GM23338 (cell line): ENCODE measurements around the gene AFF1. TPM values are rescaled to one million over a fixed set of nuclear protein-coding genes. Genes with fewer than 3 reads are reported as not detected.

Source experiments
- ATAC-seq: fragments of 200-7000 bp; cut with Tn5 transposase; 3 replicates; pipeline ENCODE4 v1.9.1; 2020
- DNase-seq: peaks from one replicate; pipeline ENCODE4 v3.0.0-alpha.2; 2015; ENCODE audit warnings: low spot score
- H2AFZ ChIP-seq: fragments of 200-600 bp; sonication (generic); 2 replicates; pipeline ENCODE4 v1.8.0; 2016; ENCODE audit warnings: antibody characterized with exemption, mild to moderate bottlenecking, moderate library complexity
- H3F3A ChIP-seq: fragments of 200-600 bp; sonication (generic); replicated peaks from 2 replicates; pipeline ENCODE4 v1.8.0; 2017; ENCODE audit warnings: antibody characterized with exemption, mixed run types, low read depth
- H3K27ac ChIP-seq: fragments of 200-600 bp; sonication (generic); 2 replicates; pipeline ENCODE4 v1.6.1; 2016; ENCODE audit warnings: low read depth
- H3K27me3 ChIP-seq: fragments of 200-600 bp; sonication (generic); 2 replicates; pipeline ENCODE4 v1.8.0; 2016; ENCODE audit warnings: mild to moderate bottlenecking, mixed run types, moderate library complexity; ENCODE audit not compliant: insufficient read depth
- H3K36me3 ChIP-seq: fragments of 200-600 bp; sonication (generic); 2 replicates; pipeline ENCODE4 v1.8.0; 2016; ENCODE audit warnings: mild to moderate bottlenecking; ENCODE audit not compliant: insufficient read depth
- H3K4me1 ChIP-seq: fragments of 200-600 bp; sonication (generic); 2 replicates; pipeline ENCODE4 v1.8.0; 2016; ENCODE audit warnings: mild to moderate bottlenecking, moderate library complexity; ENCODE audit not compliant: insufficient read depth
- H3K4me2 ChIP-seq: fragments of 200-600 bp; sonication (generic); 2 replicates; pipeline ENCODE4 v1.7.1; 2017; ENCODE audit warnings: mixed run types
- H3K4me3 ChIP-seq: fragments of 200-600 bp; sonication (generic); 2 replicates; pipeline ENCODE4 v1.6.1; 2016; ENCODE audit warnings: mixed run types
- H3K79me2 ChIP-seq: fragments of 200-600 bp; sonication (generic); replicated peaks from 2 replicates; pipeline ENCODE4 v1.8.0; 2017; ENCODE audit warnings: mild to moderate bottlenecking; ENCODE audit not compliant: insufficient read depth
- H3K9me2 ChIP-seq: fragments of 200-600 bp; sonication (generic); 2 replicates; pipeline ENCODE4 v1.8.0; 2017; ENCODE audit not compliant: insufficient read depth
- H4K20me1 ChIP-seq: fragments of 200-600 bp; sonication (generic); replicated peaks from 2 replicates; pipeline ENCODE4 v1.8.0; 2017; ENCODE audit warnings: mild to moderate bottlenecking; ENCODE audit not compliant: insufficient read depth
- H3K27ac Mint-ChIP-seq: 2 replicates; pipeline ENCODE4 v1.8.0; 2020; ENCODE audit warnings: inconsistent platforms, mild to moderate bottlenecking, moderate library complexity, mixed read lengths
- H3K27me3 Mint-ChIP-seq: 3 replicates; pipeline ENCODE4 v1.8.0; 2022; ENCODE audit warnings: low read depth, mild to moderate bottlenecking, moderate library complexity, mixed read lengths, inconsistent platforms; ENCODE audit not compliant: insufficient read depth, poor library complexity
- H3K36me3 Mint-ChIP-seq: 3 replicates; pipeline ENCODE4 v1.8.0; 2021; ENCODE audit warnings: low read depth, mild to moderate bottlenecking, inconsistent platforms, moderate library complexity, mixed read lengths
- H3K4me1 Mint-ChIP-seq: 3 replicates; pipeline ENCODE4 v1.8.0; 2020; ENCODE audit warnings: mild to moderate bottlenecking, inconsistent platforms, mixed read lengths
- H3K4me3 Mint-ChIP-seq: 3 replicates; pipeline ENCODE4 v1.8.0; 2021; ENCODE audit warnings: moderate library complexity, mild to moderate bottlenecking, inconsistent platforms, mixed read lengths
- H3K9me3 Mint-ChIP-seq: 3 replicates; pipeline ENCODE4 v1.8.0; 2020; ENCODE audit warnings: moderate library complexity, mild to moderate bottlenecking, inconsistent platforms, mixed read lengths
- CTCF ChIP-seq, 2 experiments: fragments of 200-600 bp in 1 of 2; sonication (generic) in 1 of 2; conservative IDR thresholded peaks; 2 replicates each; pipeline versions ENCODE4 v1.5.1 to v1.6.1; 2016 to 2017; ENCODE audit warnings: antibody characterized with exemption in 2 of 2, low read depth in 2 of 2, mild to moderate bottlenecking in 2 of 2, moderate library complexity in 1 of 2
- STAT1 ChIP-seq: IDR thresholded peaks from one replicate; pipeline ENCODE4 v1.6.1; 2016; ENCODE audit warnings: antibody characterized with exemption; ENCODE audit not compliant: unreplicated experiment
- ZNF114 ChIP-seq: fragments of 250-450 bp; sonication (Bioruptor Pico); IDR thresholded peaks from 2 replicates; pipeline ENCODE4 v1.5.0; 2020; ENCODE audit warnings: mild to moderate bottlenecking, moderate library complexity
- polyA plus RNA-seq: library from polyadenylated mRNA; unstranded; fragments of >200 nt; fragmentation: Nextera tagmentation; extraction: Ambion mirVana; gene quantifications from 2 replicates; pipeline ENCODE4 v1.2.1, GENCODE V29; 2016
- total RNA-seq: library from RNA; depleted of rRNA; stranded (reverse); fragments of >200 nt; shearing (Covaris generic); gene quantifications from 2 replicates; pipeline ENCODE4 v1.2.3, GENCODE V29; 2014
- TF ChIP-seq, protein P1 (sequence below): fragments of 250-450 bp; sonication (Bioruptor Pico); IDR thresholded peaks from 2 replicates; pipeline ENCODE4 v1.5.0; 2020; ENCODE audit warnings: mild to moderate bottlenecking, moderate library complexity

Gene AFF1
- total and polyA plus RNA-seq, 2 experiments from 2014 or later = 42.6 to 67.2 TPM

- no peak for TF ChIP-seq CTCF (conservative IDR thresholded peaks at IDR 0.05; ENCODE audit: low read depth in 2 of 2)
- TF ChIP-seq ZNF114 (CRISPR knock-in tag) = no peak
These were observed 115.8 kb downstream of the AFF1 start (continued) for GRCh38 chr4:87050596-87050995.

DNA sequence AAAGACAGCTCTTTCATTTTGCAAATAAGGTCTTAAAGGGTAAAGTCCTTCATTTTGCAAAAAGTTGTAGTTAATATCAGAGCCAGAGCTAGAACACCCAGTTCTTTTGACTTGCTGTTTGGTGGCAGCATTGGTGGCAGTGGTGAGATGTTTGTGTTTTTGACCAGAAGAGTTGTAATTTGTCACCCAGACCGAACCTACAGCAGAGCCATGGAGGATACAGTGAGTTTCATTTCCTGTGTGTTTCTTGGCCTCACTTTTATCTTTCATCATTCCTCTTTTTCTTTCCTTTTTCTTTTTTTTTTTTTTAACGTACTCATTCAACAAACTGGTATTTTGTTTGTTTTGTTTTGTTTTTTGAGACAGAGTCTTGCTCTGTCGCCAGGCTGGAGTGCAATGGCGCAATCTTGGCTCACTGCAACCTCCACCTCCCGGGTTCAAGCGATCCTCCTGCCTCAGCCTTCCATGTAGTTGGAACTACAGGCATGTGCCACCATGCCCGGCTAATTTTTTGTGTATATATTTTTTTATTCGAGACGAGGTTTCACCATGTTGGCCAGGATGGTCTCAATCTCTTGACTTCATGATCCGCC is 116.4 kb downstream of the AFF1 start:
- H2AFZ ChIP-seq = no peak overlapping the region
- ATAC-seq (no peak), DNase-seq (no peak)
- TF ChIP-seq STAT1 = no peak
- TF ChIP-seq, protein P1, sequence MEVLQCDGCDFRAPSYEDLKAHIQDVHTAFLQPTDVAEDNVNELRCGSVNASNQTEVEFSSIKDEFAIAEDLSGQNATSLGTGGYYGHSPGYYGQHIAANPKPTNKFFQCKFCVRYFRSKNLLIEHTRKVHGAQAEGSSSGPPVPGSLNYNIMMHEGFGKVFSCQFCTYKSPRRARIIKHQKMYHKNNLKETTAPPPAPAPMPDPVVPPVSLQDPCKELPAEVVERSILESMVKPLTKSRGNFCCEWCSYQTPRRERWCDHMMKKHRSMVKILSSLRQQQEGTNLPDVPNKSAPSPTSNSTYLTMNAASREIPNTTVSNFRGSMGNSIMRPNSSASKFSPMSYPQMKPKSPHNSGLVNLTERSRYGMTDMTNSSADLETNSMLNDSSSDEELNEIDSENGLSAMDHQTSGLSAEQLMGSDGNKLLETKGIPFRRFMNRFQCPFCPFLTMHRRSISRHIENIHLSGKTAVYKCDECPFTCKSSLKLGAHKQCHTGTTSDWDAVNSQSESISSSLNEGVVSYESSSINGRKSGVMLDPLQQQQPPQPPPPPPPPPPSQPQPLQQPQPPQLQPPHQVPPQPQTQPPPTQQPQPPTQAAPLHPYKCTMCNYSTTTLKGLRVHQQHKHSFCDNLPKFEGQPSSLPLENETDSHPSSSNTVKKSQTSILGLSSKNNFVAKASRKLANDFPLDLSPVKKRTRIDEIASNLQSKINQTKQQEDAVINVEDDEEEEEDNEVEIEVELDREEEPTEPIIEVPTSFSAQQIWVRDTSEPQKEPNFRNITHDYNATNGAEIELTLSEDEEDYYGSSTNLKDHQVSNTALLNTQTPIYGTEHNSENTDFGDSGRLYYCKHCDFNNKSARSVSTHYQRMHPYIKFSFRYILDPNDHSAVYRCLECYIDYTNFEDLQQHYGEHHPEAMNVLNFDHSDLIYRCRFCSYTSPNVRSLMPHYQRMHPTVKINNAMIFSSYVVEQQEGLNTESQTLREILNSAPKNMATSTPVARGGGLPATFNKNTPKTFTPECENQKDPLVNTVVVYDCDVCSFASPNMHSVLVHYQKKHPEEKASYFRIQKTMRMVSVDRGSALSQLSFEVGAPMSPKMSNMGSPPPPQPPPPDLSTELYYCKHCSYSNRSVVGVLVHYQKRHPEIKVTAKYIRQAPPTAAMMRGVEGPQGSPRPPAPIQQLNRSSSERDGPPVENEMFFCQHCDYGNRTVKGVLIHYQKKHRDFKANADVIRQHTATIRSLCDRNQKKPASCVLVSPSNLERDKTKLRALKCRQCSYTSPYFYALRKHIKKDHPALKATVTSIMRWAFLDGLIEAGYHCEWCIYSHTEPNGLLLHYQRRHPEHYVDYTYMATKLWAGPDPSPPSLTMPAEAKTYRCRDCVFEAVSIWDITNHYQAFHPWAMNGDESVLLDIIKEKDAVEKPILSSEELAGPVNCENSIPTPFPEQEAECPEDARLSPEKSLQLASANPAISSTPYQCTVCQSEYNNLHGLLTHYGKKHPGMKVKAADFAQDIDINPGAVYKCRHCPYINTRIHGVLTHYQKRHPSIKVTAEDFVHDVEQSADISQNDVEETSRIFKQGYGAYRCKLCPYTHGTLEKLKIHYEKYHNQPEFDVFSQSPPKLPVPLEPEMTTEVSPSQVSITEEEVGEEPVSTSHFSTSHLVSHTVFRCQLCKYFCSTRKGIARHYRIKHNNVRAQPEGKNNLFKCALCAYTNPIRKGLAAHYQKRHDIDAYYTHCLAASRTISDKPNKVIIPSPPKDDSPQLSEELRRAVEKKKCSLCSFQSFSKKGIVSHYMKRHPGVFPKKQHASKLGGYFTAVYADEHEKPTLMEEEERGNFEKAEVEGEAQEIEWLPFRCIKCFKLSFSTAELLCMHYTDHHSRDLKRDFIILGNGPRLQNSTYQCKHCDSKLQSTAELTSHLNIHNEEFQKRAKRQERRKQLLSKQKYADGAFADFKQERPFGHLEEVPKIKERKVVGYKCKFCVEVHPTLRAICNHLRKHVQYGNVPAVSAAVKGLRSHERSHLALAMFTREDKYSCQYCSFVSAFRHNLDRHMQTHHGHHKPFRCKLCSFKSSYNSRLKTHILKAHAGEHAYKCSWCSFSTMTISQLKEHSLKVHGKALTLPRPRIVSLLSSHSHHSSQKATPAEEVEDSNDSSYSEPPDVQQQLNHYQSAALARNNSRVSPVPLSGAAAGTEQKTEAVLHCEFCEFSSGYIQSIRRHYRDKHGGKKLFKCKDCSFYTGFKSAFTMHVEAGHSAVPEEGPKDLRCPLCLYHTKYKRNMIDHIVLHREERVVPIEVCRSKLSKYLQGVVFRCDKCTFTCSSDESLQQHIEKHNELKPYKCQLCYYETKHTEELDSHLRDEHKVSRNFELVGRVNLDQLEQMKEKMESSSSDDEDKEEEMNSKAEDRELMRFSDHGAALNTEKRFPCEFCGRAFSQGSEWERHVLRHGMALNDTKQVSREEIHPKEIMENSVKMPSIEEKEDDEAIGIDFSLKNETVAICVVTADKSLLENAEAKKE (CRISPR knock-in tag) = no peak
- H3K4me2 ChIP-seq = no peak overlapping the region
- no peaks in the 10 kb centered on the region for H3K27me3 ChIP-seq
- H3F3A ChIP-seq = no peaks in the 10 kb centered on the region
- peaks cover 4% of the 10 kb centered on the region; the same call in 1 of the 2 replicates for H3K36me3 ChIP-seq
- H3K27ac ChIP-seq = no peak overlapping the region
- H3K27ac Mint-ChIP-seq = no peak overlapping the region
- no peak overlapping the region for H3K4me3 Mint-ChIP-seq
- no peaks in the 10 kb centered on the region for H3K9me2 ChIP-seq
- no peak overlapping the region for H3K4me3 ChIP-seq
- peaks cover 85% of the 10 kb centered on the region for H3K79me2 ChIP-seq
- peaks cover 3% of the 10 kb centered on the region for H4K20me1 ChIP-seq
- H3K4me1 ChIP-seq = peaks cover 45% of the 10 kb centered on the region
- H3K36me3 Mint-ChIP-seq = peaks cover 33% of the 10 kb centered on the region
- no peaks in the 10 kb centered on the region; the same call in 2 of the 3 replicates for H3K9me3 Mint-ChIP-seq
- peaks cover 2% of the 10 kb centered on the region for H3K27me3 Mint-ChIP-seq
- peaks cover 55% of the 10 kb centered on the region for H3K4me1 Mint-ChIP-seq
